Measurements from ENCODE around the gene DEDD2.
A peak's percentile ranks its signal among the peaks of the same experiment; 100 is the strongest.

The DEDD2 gene

GRCh38 chr19:42248270-42249148, 31.0 kb upstream of the DEDD2 start:
- no peak for DNase-seq
- no peak for ATAC-seq

- no peak for ATAC-seq
- DNase-seq = no peak
Observed at GRCh38 chr19:42247640-42248199, 30.2 kb upstream of the DEDD2 start.

- ATAC-seq (no peak), DNase-seq (no peak)
Observed at GRCh38 chr19:42246922-42247639, 29.6 kb upstream of the DEDD2 start.

- no peak for ATAC-seq
- DNase-seq = no peak
Observed at GRCh38 chr19:42246143-42246921, 28.9 kb upstream of the DEDD2 start.

- ATAC-seq = no peak
- DNase-seq = no peak
Observed at GRCh38 chr19:42245231-42245630, 27.8 kb upstream of the DEDD2 start.

- ATAC-seq = peak; percentile 51
- peak; percentile 90 for DNase-seq
Observed at GRCh38 chr19:42244347-42245220, 27.1 kb upstream of the DEDD2 start.

GRCh38 chr19:42242512-42243409, 25.3 kb upstream of the DEDD2 start, which contains the start of gene GSK3A:
GSK3A (minus strand) TSS chr19:42242602; CDS start chr19:42242465, 137 bp downstream.
- DNase-seq (peak; percentile 94), ATAC-seq (peak; percentile 80)

- ATAC-seq = no peak
Observed at GRCh38 chr19:42242069-42242511, 24.6 kb upstream of the DEDD2 start.

GRCh38 chr19:42241279-42241678, 23.8 kb upstream of the DEDD2 start:
- DNase-seq = no peak
- ATAC-seq = no peak

More at GRCh38 chr19:42242069-42242511, 24.6 kb upstream of the DEDD2 start:
- no peak for DNase-seq

GRCh38 chr19:42239544-42240220, 22.2 kb upstream of the DEDD2 start:
- ATAC-seq (no peak), DNase-seq (no peak)

- DNase-seq (no peak), ATAC-seq (no peak)
Observed at GRCh38 chr19:42235181-42235580, 17.7 kb upstream of the DEDD2 start.

- DNase-seq (no peak), ATAC-seq (no peak)
Observed at GRCh38 chr19:42234364-42234763, 16.9 kb upstream of the DEDD2 start.

- ATAC-seq = no peak
- DNase-seq = no peak
Observed at GRCh38 chr19:42233678-42234292, 16.3 kb upstream of the DEDD2 start.

- ATAC-seq (no peak), DNase-seq (no peak)
Observed at GRCh38 chr19:42233106-42233505, 15.6 kb upstream of the DEDD2 start.

GRCh38 chr19:42232435-42232834, 15.0 kb upstream of the DEDD2 start:
- ATAC-seq = no peak
- DNase-seq = no peak

GRCh38 chr19:42230571-42230970, 13.1 kb upstream of the DEDD2 start:
- ATAC-seq (no peak), DNase-seq (no peak)

- DNase-seq = no peak
- no peak for ATAC-seq
Observed at GRCh38 chr19:42229855-42230351, 12.4 kb upstream of the DEDD2 start.

- ATAC-seq = no peak
- DNase-seq = no peak
Observed at GRCh38 chr19:42229301-42229854, 11.9 kb upstream of the DEDD2 start.

Measured in stimulated activated naive CD8-positive, alpha-beta T cell treated with anti-CD3 and anti-CD28 coated beads, Interleukin-15, Interleukin-2, amounts not matched to agents 100 U/mL and 50 U/mL, for 24 hours (primary cell).